CD4-positive, alpha-beta T cell treated with Interleukin-17A for 1 hour (primary cell): ENCODE data around the gene TOR2A.
A peak's percentile ranks its signal among the peaks of the same experiment; 100 is the strongest.

Experiments
- DNase-seq: peaks from one replicate; pipeline ENCODE4 v3.0.0-alpha.2; 2020

Gene TOR2A

GRCh38 chr9:127715470-127716337, 19.4 kb downstream of the TOR2A start, which contains the start of the genes PTRH1 and TTC16:
TSS of gene PTRH1 (minus strand) at chr9:127715663. CDS start at chr9:127715639, 24 bp downstream.
TSS of gene TTC16 (plus strand) at chr9:127716079. CDS start at chr9:127716146, 67 bp downstream.
- DNase-seq, result peak; percentile 95

DNA sequence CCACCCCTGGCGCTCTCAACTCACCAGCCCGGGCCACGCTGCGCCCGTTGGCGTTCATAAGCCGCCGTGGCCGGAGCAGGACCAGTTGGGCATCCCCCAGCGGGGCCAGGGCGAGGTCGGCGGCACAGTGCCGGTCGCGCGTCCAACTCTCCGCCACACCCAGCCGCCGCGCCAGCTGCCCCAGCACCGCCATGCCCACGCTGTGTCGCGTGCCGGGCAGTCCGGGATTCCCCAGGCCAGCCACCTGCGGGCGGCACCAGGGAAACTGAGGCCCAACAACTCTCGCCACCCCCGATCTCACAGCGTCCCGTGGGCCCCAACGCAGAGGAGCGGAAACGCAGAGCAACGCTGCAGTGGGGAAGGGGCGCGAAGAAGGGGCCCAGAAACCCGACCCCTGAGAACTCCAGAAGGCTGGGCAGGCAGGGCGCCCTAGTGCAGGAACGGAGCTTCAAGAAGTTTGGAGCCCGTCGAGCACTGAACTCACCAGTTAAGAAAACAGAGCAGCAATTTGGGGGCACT, 20.1 kb downstream of the TOR2A start:
- DNase-seq, result peak; percentile 16

- no peak for DNase-seq
Measured at GRCh38 chr9:127714020-127714750, 20.9 kb downstream of the TOR2A start.

DNA sequence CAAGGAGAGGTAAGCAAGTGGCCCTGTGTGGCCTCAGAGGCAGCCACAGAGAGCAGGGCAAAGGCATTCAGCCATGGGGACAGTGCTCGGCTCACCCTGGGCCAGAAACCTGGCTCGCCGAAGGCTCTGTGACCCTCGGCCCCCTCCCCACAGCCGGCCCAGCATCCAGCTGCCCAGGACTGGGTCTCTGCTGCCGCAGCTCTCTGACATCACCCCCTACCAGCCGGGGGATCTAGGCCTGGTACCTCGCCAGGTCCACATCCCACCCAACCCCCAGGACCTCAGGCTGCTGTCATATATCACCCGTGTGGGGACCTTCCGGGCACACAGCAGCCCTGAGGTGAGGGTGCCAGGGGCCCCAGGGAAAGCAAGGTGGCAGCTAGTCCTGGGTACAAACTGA, 22.2 kb downstream of the TOR2A start:
- DNase-seq, result no peak

GRCh38 chr9:127712371-127712770, 22.7 kb downstream of the TOR2A start:
- no peak for DNase-seq

DNA sequence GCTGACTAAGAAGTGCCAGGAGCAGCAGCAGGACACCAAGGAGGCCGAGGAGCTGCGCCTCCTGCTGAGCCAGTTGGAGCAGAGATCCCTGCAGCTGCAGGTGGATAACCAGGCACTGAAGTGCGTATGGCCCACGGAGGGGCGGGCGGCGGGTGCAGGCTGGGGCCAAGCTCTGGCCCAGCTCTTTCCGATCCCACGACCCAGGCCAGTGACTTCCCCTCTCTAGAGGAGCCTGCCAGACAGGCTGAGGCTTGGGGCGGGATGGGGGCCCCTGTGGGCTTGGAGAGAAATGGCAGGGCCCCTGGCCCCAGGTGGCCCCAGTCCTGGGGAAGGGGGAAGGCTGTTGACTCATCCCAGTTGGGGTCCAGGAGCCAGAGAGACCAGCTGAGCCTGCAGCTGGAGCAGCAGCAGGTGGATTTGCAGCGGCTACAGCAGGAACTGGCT, 23.2 kb downstream of the TOR2A start:
- no peak for DNase-seq

DNA sequence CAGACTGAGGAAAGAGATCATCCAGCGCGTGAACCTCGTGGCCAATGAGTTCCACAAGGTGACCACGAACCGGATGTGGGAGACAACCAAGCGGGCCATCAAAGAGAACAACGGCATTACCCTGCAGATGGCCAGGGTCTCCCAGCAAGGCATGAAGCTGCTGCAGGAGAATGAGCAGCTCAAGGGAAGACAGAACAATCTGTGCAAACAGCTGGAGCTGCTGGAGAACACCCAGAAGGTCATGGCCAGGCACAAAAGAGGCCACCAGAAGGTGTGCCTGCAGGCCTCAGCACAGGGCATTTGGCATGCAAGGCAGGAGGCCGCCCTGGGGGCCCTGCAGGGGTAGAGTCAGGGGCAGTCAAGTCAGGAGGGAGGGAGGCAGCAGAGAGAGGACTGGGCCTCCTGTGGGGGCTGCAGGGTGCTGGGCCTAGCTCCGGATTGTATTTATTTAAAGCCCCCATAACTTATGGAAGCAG, 23.8 kb downstream of the TOR2A start:
- peak; percentile 19 for DNase-seq

GRCh38 chr9:127710204-127710783, 24.8 kb downstream of the TOR2A start:
- no peak for DNase-seq

GRCh38 chr9:127708952-127709587, 26.0 kb downstream of the TOR2A start:
- no peak for DNase-seq

GRCh38 chr9:127707766-127708165, 27.3 kb downstream of the TOR2A start:
- DNase-seq, result peak; percentile 74

DNA sequence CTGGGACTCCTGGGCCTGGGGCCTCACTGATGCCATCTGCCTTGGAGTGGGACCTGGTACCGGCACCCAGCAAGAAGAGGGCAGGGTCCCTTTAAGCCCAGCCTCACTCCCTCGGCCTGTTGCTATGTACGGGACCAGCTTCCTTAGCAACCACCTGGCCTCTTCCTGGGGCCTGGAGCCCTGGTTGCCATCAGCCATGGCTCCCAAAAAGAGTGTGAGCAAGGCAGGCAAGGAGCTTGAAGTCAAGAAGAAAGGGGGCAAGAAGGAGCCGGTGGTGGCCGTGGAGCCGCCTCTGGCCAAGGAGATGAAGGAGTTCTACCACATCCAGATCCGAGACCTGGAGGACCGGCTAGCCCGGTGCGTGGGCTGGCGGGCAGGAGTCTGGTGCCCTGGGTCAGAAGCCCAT, 28.3 kb downstream of the TOR2A start, which contains the start of gene CFAP157:
CFAP157 (plus strand) TSS at position 153 of the 406 bp plus-strand sequence; CDS start at position 197, 44 bp downstream.
- no peak for DNase-seq

DNA sequence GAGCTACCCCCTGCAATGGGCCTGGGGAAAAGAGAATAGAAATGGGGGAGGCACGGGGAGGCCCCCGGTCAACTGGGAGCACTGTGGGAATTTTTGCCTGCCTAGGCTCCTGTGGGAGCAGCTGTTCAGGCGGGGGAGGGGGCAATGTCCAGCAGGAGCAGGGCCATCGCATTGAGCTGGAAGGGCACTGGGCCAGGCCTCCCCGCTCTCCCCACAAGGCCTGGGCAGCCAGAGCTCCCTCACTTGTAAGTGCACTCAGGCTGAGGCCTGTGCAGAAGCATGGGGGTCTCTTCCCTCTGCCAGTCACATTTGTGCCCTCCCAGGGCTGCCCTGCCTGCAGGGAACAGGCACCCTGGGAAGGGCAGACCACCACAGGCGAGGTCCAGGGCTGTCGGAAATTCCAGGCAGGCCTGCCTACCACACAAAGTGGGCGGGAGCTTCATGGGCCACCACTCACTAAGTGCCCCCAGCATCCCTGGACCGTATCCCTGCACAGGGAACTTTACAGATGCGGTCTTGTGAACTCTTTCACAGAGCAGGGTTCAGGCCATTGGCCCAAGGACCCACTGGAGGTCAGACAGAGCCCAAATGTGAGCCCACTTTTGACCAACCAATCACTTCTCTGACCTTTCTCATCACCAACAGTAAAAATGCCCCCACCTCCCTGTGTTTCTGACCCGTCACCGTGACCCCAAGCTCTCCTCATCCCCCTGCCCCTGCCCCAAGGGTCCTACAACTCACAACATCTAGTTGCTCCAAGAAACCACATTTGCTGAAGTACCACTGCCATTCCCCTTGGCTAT, 29.3 kb downstream of the TOR2A start:
- DNase-seq, result no peak

DNA sequence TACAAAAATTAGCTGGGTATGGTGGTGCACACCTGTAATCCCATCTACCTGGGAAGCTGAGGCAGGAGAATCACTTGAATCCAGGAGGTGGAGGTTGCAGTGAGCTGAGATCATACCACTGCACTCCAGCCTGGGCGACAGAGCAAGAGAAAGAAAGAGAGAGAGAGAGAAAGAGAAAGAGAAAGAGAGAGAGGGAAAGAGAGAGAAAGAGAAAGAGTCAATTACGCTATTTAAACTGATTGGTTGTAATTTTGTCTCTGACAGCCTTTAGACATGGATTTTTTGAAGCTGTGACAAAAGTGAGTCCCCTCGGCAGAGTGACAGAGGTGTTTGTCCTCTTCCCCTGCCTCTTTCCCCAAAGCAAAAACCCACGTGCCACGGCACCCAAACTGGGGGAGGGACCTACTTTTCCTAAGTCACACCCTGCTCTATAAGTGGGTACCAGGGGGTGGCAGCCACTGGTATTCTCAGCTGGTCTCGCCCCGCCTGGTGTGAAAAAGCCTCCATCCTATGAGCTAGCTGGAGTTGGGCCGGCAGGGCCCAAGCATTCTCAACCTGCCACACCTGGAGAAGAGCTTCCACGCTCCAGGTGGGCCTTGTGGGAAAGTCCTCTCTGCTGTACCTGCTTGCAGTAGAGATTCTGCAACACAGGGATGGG, 31.7 kb downstream of the TOR2A start:
- DNase-seq, result no peak

DNA sequence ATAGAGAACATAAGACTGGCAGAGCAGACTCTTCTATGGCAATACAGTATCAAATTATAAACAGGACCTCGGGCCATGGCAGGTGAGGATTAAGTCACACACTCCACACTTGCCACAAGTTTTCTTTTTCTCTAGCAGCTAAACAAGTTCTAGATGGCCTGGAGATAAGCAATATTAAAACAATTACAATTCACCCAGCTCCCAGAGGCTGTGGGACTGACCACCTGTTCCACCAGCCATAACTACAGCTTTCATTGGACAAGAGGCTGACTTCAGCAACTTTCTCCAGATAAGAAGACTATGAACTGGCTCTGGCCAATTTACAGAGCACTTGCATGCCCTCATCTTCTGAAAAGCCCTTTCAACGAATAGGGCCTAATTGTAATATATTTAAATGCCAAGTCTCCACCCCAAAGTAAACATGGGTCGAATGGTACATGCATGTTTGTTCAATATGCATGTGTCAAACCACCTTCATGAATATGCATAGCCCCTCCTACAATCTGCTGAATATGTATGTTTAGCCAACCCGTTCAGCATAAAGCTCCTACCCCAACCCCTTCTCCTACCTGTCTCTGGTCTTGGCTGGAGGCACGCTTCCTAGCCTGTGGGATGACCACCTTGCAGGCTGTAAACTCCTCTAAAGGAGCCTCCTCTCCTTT, 34.4 kb downstream of the TOR2A start:
- no peak for DNase-seq

- DNase-seq, result no peak
Measured at GRCh38 chr9:127700140-127700539, 35.0 kb downstream of the TOR2A start.

DNA sequence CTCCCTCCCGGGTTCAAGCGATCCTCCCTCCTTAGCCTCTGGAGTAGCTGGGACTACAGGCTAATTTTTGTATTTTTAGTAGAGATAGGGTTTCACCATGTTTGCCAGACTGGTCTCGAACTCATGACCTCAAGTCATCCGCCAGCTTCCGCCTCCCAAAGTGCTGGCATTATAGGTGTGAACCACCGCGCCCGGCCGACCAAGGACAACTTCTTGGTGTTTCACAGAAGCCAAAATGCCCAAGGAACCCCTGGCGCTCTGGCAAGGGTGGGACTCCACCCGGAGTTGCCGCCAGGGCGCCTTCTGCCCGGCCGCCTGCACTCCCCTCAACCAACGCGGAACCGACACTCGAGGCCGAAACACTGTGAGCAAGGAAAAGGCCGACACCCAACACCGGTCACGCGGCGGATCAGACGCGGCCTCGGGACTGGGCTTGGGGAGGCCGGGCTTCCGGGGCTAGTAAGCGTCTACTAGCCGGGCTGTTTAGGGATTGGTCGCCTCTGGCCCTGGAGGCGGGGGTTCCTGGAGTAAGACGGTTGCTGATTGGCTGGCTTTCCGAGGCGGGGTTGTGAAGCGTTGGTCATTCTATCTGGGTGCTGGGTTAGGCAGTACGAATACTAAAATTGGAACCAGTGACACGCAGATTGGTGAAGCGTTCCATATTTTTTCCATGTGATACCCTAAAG, 36.0 kb downstream of the TOR2A start:
- DNase-seq, result peak; percentile 93

DNA sequence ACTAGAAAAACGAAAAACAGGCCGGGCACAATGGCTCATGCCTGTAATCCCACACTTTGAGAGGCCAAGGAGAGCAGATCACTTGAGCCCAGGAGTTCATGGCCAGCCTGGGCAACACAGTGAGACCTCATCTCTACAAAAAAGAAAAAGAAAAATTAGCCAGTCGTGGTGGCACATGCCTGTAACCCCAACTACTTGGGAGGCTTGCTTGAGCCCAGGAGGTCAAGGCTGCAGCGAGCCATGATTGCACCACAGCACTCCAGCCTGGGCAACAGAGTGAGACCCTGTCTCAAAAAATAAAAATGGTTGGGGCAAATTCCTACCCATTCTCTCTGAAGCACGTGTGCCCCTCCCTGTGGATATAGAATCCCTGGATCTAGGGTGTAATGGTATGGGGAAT, 36.7 kb downstream of the TOR2A start:
- DNase-seq, result no peak

DNA sequence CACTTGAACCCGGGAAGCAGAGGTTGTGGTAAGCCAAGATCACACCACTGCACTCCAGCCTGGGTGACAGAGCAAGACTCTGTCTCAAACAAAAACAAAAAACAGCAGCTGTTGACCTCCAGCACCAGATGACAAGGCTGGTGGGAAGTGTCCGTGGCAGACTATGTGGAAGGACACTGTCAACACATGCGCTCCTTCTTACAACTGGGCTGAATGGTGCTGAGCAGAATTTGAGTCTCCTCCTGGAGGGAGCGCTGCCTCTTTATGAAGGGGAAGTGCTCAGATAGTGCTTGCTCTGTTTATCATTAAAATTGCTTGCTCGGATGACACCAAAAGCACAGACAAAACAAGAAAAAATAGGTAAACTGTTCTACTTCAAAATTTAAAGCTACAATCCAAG, 37.5 kb downstream of the TOR2A start:
- DNase-seq, result no peak

- DNase-seq, result no peak
Measured at GRCh38 chr9:127694890-127695720, 40.0 kb downstream of the TOR2A start.
